ENCODE data around the gene PTDSS2.

- TF ChIP-seq CTCF (IDR thresholded peaks at IDR 0.05) (no peak), POLR2A (IDR thresholded peaks at IDR 0.05) (no peak), POLR2AphosphoS5 (IDR thresholded peaks at IDR 0.05) (no peak)
Measured at GRCh38 chr11:532986-533585, 83.0 kb downstream of the PTDSS2 start.

All from stomach (tissue), 4 donors.